GM19438 (cell line): ENCODE data around the gene IL9.

Experiments used
- ATAC-seq: cut with Tn5 transposase; IDR thresholded peaks from one replicate; pipeline ENCODE4 v1.9.1; 2021; ENCODE audit warnings: low read depth; ENCODE audit not compliant: unreplicated experiment

The IL9 gene

GRCh38 chr5:135895474-135896006 is at the start of gene IL9:
Gene IL9 (minus strand): TSS chr5:135895841. CDS start chr5:135895816, 25 bp downstream.
- no peak for ATAC-seq

GRCh38 chr5:135944967-135945560 is 49.4 kb upstream of the IL9 start:
- ATAC-seq, result no peak

GRCh38 chr5:135944564-135944963 is 48.9 kb upstream of the IL9 start:
- no peak for ATAC-seq

- ATAC-seq, result no peak
Measured at GRCh38 chr5:135942202-135942771, 46.6 kb upstream of the IL9 start.

GRCh38 chr5:135941711-135942110 is 46.1 kb upstream of the IL9 start:
- ATAC-seq, result no peak

GRCh38 chr5:135937245-135937911 is 41.7 kb upstream of the IL9 start:
- no peak for ATAC-seq

GRCh38 chr5:135934939-135935338 is 39.3 kb upstream of the IL9 start:
- no peak for ATAC-seq

GRCh38 chr5:135930949-135931295 is 35.3 kb upstream of the IL9 start:
- ATAC-seq, result no peak

- no peak for ATAC-seq
Measured at GRCh38 chr5:135930029-135930948, 34.6 kb upstream of the IL9 start.

- ATAC-seq, result no peak
Measured at GRCh38 chr5:135921388-135921787, 25.7 kb upstream of the IL9 start.

- no peak for ATAC-seq
Measured at GRCh38 chr5:135920199-135920598, 24.6 kb upstream of the IL9 start.

- ATAC-seq, result no peak
Measured at GRCh38 chr5:135916638-135917263, 21.1 kb upstream of the IL9 start.

GRCh38 chr5:135915466-135916001 is 19.9 kb upstream of the IL9 start:
- ATAC-seq, result no peak

GRCh38 chr5:135913713-135914626 is 18.3 kb upstream of the IL9 start:
- no peak for ATAC-seq

GRCh38 chr5:135905144-135905543 is 9.5 kb upstream of the IL9 start:
- no peak for ATAC-seq

GRCh38 chr5:135901633-135902032 is 6.0 kb upstream of the IL9 start:
- ATAC-seq, result no peak

- no peak for ATAC-seq
Measured at GRCh38 chr5:135900276-135900675, 4.6 kb upstream of the IL9 start.

GRCh38 chr5:135898651-135899050 is 3.0 kb upstream of the IL9 start:
- no peak for ATAC-seq

GRCh38 chr5:135894789-135895188 is 852 bp downstream of the IL9 start:
- ATAC-seq, result no peak
